Mucosa of gallbladder (tissue), 1 donor: ENCODE results near the gene LIMS2. TPM values are rescaled to one million over a fixed set of nuclear protein-coding genes. Genes with fewer than 3 reads are reported as not detected.

Experiments used
- DNase-seq: peaks from one replicate; pipeline ENCODE4 v3.0.0-alpha.2; 2020; ENCODE audit warnings: low spot score
- total RNA-seq: library from RNA; stranded (reverse); gene quantifications from one replicate; pipeline ENCODE4 v1.2.1, GENCODE V29; 2021
- donor health status: DM: no; HTN: no; CAD: no.

The LIMS2 gene
- total RNA-seq, 1 donor from 2014 or later, result 104 TPM

DNA sequence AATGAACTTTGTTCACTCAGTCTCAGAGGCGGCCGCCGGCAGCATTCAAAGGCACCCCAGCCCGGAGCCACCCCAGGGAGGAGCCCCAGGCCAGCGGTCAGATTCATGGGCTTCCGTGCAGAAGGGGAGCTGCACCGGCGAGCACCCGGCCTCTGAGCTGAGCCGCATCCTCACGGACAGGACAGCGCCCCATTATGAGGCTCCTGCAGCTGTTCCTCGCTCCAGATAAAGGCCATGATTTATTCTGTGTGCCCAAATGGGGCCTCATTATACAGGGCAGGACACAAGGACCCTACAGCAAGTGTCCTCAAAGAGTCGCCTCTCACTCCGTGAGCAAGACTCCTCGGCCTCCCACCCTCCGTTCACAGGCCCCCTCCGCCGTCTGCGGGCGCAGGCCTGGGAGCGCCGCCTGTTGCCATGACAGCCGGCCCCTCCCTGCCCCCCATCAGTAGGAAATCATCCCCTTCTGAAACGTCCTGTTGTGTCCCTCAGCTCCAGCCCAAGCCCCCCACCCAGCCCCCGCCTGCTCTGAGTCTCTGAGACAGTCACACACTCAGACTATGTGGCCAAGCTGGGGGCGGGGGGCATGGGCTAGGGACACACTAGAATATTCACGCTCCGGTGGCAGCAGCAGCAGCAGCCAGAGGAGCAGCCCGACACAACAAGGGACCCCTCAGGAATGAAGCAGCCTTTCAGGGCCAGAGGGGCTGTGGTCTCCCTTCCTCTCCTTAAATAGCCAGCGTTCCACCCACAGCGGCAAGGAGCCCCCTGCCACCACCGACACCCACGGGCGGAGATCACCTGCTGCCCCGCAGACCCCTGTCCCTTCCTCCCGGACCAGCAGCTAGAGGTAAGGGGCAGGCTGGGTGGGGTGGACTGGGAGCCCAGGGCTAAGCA lies 29.7 kb downstream of the LIMS2 start, which contains the start of gene GPR17:
GPR17 (plus strand) TSS at position 759 of the 897 bp plus-strand sequence. CDS start 4,583 bp downstream, outside the sequence.
- no peak for DNase-seq

DNA sequence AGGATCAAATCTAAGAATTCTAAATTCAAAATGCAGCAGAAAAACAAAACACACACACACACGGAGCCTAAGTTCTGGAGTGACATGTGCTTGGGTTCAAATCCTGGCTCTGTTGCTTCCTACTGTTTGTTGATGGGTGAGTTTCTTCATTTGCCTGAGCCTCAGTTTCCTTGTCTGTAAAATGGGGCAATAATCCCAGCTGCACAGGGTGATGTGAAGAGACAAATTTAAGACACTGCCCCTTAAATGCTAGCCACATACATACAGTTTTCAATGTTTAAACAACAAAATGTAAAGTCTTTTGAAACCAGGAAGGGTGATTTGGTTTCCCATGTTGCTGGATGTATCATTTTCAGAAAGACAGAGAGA lies 30.3 kb downstream of the LIMS2 start:
- DNase-seq, result no peak

GRCh38 chr2:127644066-127645025 lies 31.0 kb downstream of the LIMS2 start:
- no peak for DNase-seq

GRCh38 chr2:127643439-127644065 lies 31.8 kb downstream of the LIMS2 start:
- no peak for DNase-seq

DNA sequence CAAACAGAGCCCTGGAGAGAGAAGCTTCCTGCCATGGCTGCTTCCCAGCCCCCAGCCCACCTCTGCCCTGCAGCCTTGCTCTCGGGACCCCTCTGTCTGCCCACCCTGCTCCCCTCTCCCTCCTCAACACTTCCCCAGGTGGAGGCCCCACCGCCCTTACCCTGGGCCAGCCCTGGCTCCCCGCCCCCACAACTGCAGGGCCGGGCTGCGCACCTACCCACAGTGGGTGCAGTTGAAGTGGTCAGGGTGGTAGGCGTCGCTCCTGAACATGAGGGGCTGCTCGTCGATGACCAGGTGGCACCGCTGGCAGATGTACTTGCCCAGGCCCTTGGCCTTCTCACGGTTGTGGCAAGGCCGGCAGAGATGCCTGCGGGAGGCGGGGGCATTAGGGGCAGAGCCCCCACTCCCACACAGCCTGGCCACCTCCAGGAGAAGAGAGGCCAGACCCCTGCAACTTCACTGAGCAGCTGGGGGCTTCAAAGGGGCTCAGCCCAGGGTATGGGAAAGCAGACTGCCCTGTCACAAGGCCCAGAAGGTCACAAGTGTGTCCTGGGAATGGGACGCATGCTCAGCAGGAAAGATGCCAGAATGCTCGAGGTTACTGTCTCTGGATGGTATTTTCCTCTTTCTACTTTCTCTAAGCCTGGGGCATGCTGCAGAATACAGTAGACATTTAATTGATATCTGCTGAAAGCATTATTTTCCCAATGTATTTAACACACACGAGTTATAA lies 32.5 kb downstream of the LIMS2 start:
- DNase-seq, result no peak

DNA sequence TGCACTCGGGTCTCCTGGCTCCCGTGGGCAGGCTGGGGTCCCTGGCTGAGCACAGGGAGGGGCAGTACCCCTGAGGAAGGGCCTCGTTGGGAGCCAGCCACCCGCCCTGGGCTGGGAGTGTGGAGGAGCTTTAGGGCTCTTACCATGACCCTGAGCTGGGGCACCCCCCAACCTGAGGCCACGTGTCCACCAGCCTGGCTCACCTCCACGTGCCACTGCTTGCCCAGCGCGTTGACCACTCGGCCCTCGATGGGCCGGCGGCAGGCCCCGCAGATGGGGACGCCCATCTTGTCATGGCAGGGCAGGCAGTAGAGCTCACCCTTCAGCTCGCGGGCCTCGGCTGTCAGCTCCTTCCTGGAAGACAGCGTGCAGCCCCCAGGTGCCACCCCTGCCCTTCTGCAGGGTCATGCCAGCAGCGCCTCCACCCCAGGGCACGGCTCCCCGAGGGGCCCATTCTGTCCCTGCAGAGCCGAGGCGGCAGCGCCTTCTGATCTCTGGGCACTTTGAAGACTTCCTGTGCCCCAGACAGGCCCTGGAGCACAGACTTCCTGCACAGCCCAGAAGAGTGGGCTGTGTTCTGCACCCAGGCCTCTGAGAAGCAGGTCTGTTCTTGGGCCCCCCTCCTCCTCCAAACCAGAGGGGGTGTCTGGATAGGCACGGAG lies 33.4 kb downstream of the LIMS2 start:
- DNase-seq, result no peak

DNA sequence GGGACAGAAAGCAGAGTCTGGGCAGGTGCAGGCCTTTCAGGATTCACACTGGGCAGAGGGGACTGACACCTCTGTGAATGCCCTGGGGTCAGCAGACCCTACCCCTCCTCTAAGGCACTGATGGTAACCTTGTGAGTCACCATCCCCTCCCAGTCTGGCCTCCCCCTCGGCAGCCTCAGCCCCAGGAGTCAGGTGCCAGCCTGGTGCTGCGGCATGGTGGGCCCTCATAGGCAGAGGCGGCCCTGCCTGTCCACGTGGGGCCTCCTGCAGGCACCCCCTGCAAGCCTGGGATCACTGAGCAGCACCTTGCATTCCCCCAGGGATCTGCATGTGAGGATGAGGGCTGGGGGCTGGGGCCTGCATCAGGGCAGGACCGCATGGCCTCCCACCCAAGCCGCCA lies 34.2 kb downstream of the LIMS2 start:
- no peak for DNase-seq

GRCh38 chr2:127640082-127641072 lies 35.0 kb downstream of the LIMS2 start:
- no peak for DNase-seq

- DNase-seq, result no peak
Observed at GRCh38 chr2:127639111-127639474, 36.2 kb downstream of the LIMS2 start.

GRCh38 chr2:127638361-127639110 lies 36.8 kb downstream of the LIMS2 start:
- no peak for DNase-seq

DNA sequence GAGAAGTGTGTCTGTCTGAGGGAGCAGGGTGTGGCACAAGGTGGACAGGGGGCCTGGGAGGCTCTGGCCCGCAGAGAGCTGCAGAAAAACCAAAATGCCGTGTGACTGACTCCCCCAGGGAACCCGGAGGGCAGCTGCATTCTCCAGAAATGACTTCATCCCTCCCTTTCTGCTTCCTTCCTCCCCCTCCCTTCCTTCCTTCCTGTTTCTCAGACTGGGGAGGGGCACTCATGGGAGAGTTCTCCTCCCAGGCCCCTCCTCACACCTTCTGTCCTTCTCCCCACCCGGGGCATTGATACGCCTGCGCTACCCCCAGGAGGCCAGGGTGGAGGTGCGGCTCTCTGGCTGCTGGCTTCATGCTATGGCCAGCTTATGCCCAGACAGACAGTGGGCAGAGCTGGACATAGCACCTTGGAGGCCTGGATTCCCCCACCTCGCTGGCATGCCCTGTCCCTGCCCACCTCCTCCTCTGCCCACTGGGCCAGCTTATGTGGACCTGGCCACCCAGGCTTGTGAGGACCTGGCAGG lies 37.5 kb downstream of the LIMS2 start:
- DNase-seq, result no peak

DNA sequence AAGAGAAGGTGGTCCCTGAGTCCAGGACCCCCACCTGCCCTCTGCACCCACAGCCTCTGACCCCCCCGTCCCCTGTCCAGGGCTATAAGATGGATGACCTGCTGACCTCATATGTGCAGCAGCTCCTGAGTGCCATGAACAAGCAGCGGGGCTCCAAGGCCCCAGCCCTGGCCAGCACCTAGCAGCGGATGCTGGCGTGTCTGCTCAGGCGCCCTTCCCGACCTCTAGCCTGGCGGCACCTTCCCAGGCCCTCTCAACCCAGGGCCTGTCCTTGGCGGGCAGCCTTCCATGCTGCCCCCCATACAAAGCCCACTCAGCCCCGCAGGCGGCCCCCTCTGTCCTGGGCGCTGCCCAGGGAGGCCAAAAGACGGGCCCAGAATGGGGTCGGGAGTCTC lies 38.1 kb downstream of the LIMS2 start:
- DNase-seq, result no peak

DNA sequence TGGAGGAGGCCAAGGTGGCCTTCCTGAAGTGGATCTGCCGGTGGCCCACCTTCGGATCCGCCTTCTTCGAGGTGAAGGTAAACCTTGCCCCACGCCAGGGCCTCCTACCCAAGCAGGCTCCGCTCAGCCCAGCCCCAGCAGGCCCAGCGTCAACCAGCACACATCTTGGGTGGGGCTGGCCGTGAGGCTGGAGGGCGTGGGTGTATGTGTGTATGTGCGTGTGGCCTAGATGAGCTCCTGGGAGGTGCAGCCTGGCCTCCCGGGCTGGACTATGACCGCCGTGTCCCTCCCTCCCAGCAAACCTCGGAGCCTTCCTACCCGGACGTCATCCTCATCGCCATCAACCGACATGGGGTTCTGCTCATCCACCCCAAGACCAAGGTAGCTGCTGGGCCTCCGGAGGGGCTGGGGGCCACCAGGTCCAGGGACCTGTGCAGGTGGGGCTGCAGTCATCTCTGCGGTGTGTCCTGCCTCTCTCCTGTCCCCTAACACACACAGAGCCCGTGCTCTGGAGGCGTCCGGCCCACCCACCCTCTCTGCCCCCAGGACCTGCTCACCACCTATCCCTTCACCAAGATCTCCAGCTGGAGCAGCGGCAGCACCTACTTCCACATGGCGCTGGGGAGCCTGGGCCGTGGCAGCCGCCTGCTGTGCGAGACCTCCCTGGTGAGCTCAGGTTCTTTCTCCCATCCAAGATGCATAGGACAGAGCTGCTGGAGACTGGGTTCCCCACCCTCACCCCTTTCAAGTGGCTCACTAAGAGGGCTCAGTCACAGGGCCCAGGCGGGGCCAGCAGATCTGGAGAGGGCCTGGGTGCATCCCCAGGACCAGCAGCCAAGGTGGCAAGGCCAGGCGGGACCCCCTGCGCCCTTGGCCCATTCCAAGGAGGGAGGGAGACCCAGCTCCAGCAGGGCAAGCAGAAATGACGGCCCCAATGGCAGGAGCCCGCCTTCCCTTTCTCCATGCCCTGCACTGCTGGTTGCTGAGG lies 38.8 kb downstream of the LIMS2 start:
- peak; percentile 26 for DNase-seq

- no peak for DNase-seq
Observed at GRCh38 chr2:127635380-127636237, 39.7 kb downstream of the LIMS2 start.

DNA sequence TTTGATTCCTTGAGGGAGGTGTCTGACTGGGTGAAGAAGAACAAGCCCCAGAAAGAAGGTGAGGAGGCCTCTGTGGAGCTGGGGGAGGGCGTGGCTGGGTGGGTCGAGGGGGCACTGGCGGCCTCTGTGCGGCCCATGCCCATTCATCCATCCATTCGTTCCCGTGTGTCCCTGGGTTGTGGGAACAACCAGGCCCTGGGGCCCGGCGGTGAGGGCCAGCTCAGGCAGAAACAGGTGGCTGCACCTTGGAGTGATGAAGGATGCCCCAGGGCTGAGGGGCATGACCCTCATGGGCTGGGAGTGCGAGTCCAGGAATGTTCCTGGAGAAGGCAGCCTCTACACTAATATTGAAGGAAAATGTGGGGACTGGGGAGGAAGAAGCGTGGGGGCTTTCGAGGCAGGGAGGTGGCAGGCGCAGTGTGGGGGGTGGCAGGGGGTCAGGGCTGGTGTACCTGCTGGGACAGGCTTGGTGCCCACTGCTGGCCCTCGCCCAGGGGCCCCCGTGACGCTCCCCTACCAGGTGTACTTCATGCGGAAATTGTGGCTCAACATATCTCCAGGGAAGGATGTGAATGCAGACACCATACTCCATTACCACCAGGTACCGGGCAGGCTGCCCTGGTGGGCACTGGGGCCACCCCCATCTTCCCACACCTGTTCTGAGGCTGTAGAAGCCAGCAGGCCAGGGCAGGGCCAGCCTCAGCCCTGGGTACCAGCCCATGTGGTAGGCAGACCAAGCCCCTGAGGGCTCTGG lies 40.5 kb downstream of the LIMS2 start:
- no peak for DNase-seq
